Lower lobe of right lung (tissue), 2 donors: ENCODE data around the gene ADAMTS13. TPM values are rescaled to one million over a fixed set of nuclear protein-coding genes. Genes with fewer than 3 reads are reported as not detected.

ENCODE experiments used
- ATAC-seq, 2 donors: fragments of 200-7000 bp; cut with Tn5 transposase; one replicate each; pipeline ENCODE4 v1.9.1; 2020 to 2022; ENCODE audit warnings: mild to moderate bottlenecking in 2 of 2, moderate library complexity in 2 of 2
- DNase-seq: peaks from one replicate; pipeline ENCODE4 v3.0.0-alpha.2; 2020
- H3K27ac ChIP-seq: fragments of 200-600 bp; one replicate; pipeline ENCODE4 v1.8.0; 2022
- H3K27me3 ChIP-seq: fragments of 200-600 bp; one replicate; pipeline ENCODE4 v1.8.0; 2022; ENCODE audit warnings: low read depth
- H3K36me3 ChIP-seq: fragments of 200-600 bp; one replicate; pipeline ENCODE4 v1.8.0; 2022; ENCODE audit warnings: mild to moderate bottlenecking
- H3K4me1 ChIP-seq: fragments of 200-600 bp; one replicate; pipeline ENCODE4 v1.8.0; 2022
- H3K4me3 ChIP-seq: fragments of 200-600 bp; one replicate; pipeline ENCODE4 v1.8.0; 2022; ENCODE audit warnings: mild to moderate bottlenecking
- H3K9me3 ChIP-seq: fragments of 200-600 bp; one replicate; pipeline ENCODE4 v1.8.0; 2022
- intact Hi-C: fragments of 100-400 bp; cut with DNase I; formaldehyde crosslinking; loops from one replicate; pipeline ENCODE4 v1.11.0; 2022
- total RNA-seq: library from RNA; stranded (reverse); fragmentation: NEBNext Ultra II Directional; extraction: Animal tissue kit (Norgen Biotek cat#: 25700); gene quantifications from one replicate; pipeline ENCODE4 v1.2.1, GENCODE V29; 2021
- TF ChIP-seq, protein P1 (sequence below): fragments of 200-600 bp; IDR thresholded peaks from one replicate; pipeline ENCODE4 v1.8.0; 2022; ENCODE audit warnings: antibody characterized with exemption, mild to moderate bottlenecking
- donor health status: DM: no; HTN: yes; CAD: no; lungs with severe emphysema.

The ADAMTS13 gene
- total RNA-seq, 1 donor from 2014 or later: 1.9 TPM

GRCh38 chr9:133489253-133490190 is 67.4 kb downstream of the ADAMTS13 start:
- H3K4me1 ChIP-seq: peaks cover 9% of the 10 kb centered on the region
- DNase-seq: peak; percentile 43
- ATAC-seq: no peak
- intact Hi-C loops: no loop called here
- no peaks in the 10 kb centered on the region for H3K27me3 ChIP-seq
- H3K36me3 ChIP-seq: no peaks in the 10 kb centered on the region
- no peak overlapping the region for H3K27ac ChIP-seq
- no peaks in the 10 kb centered on the region for H3K9me3 ChIP-seq
- TF ChIP-seq, protein P1, sequence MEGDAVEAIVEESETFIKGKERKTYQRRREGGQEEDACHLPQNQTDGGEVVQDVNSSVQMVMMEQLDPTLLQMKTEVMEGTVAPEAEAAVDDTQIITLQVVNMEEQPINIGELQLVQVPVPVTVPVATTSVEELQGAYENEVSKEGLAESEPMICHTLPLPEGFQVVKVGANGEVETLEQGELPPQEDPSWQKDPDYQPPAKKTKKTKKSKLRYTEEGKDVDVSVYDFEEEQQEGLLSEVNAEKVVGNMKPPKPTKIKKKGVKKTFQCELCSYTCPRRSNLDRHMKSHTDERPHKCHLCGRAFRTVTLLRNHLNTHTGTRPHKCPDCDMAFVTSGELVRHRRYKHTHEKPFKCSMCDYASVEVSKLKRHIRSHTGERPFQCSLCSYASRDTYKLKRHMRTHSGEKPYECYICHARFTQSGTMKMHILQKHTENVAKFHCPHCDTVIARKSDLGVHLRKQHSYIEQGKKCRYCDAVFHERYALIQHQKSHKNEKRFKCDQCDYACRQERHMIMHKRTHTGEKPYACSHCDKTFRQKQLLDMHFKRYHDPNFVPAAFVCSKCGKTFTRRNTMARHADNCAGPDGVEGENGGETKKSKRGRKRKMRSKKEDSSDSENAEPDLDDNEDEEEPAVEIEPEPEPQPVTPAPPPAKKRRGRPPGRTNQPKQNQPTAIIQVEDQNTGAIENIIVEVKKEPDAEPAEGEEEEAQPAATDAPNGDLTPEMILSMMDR: no peak
- H3K4me3 ChIP-seq: no peak overlapping the region

- Histone ChIP-seq H3K27me3 (no peaks in the 10 kb centered on the region), H3K4me1 (peaks cover 9% of the 10 kb centered on the region), H3K27ac (no peak overlapping the region), H3K9me3 (no peaks in the 10 kb centered on the region), H3K36me3 (no peaks in the 10 kb centered on the region), H3K4me3 (no peak overlapping the region)
- TF ChIP-seq, protein P1: no peak
- no peak for ATAC-seq
- peak; percentile 32 for DNase-seq
- intact Hi-C loops: no loop called here
Measured at GRCh38 chr9:133490201-133490681, 68.1 kb downstream of the ADAMTS13 start.

DNA sequence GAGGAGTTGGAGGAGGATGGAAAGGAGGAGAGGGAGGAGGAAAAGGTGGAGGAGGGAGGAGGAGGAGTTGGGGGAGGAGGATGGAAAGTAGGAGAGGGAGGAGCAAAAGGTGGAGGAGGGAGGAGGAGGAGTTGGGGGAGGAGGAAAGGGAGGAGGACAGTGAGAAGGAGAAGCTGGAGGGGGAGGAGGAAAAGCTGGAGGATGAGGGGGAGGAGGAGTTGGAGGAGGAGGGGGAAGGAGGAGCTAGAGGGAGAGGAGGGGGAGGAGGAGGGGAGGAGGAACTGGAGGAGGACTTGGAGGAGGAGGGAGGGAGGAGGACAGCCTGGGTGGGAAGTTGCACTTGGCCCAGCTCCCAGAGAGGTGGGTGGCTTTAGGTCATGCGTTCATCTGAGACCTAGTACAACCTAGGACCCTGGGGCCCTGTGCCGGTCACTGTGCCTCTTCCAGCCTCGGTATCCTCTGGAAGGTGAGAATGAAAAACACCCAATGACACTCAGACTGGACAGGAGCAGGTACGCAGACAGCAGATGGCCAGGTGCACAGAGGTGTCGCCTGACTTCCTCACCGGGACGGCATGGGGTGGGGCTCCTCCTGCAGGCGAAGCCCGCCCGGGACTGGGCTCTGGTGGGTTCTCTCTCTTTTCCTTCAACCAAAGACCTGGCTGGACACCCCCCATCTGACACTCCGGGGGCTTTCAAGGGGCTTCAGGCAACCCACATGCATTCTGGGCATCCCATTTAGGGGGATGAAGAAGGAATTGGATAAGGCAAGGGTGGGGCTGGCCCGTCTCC is 68.9 kb downstream of the ADAMTS13 start:
- H3K4me1 ChIP-seq: peaks cover 5% of the 10 kb centered on the region
- no peak overlapping the region for H3K4me3 ChIP-seq
- TF ChIP-seq, protein P1: no peak
- DNase-seq (peak; percentile 36), ATAC-seq (no peak)
- H3K9me3 ChIP-seq: no peaks in the 10 kb centered on the region
- H3K27me3 ChIP-seq: no peaks in the 10 kb centered on the region
- peak overlapping the region; percentile 64 for H3K27ac ChIP-seq
- intact Hi-C loops: no loop called here
- no peaks in the 10 kb centered on the region for H3K36me3 ChIP-seq

DNA sequence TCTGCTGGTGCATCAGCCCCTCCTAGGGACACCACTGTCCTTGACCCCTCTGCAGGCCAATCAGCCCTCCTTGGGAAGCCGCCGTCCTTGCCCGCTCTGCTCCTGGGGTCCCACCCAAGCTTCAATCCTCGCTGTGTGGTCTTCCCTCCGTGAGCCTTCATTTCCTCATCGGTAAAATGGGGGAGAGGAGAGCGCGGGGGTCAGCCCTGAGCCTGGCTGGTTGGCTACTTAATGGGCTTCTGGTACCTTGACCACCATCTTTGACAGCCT is 69.4 kb downstream of the ADAMTS13 start:
- no peak overlapping the region for H3K4me3 ChIP-seq
- H3K27me3 ChIP-seq: peaks cover 2% of the 10 kb centered on the region
- H3K36me3 ChIP-seq: no peaks in the 10 kb centered on the region
- no peak for ATAC-seq
- intact Hi-C loops: no loop called here
- DNase-seq: peak; percentile 25
- TF ChIP-seq, protein P1: no peak
- peaks cover 2% of the 10 kb centered on the region for H3K4me1 ChIP-seq
- H3K27ac ChIP-seq: peak overlapping the region; percentile 64
- no peaks in the 10 kb centered on the region for H3K9me3 ChIP-seq

DNA sequence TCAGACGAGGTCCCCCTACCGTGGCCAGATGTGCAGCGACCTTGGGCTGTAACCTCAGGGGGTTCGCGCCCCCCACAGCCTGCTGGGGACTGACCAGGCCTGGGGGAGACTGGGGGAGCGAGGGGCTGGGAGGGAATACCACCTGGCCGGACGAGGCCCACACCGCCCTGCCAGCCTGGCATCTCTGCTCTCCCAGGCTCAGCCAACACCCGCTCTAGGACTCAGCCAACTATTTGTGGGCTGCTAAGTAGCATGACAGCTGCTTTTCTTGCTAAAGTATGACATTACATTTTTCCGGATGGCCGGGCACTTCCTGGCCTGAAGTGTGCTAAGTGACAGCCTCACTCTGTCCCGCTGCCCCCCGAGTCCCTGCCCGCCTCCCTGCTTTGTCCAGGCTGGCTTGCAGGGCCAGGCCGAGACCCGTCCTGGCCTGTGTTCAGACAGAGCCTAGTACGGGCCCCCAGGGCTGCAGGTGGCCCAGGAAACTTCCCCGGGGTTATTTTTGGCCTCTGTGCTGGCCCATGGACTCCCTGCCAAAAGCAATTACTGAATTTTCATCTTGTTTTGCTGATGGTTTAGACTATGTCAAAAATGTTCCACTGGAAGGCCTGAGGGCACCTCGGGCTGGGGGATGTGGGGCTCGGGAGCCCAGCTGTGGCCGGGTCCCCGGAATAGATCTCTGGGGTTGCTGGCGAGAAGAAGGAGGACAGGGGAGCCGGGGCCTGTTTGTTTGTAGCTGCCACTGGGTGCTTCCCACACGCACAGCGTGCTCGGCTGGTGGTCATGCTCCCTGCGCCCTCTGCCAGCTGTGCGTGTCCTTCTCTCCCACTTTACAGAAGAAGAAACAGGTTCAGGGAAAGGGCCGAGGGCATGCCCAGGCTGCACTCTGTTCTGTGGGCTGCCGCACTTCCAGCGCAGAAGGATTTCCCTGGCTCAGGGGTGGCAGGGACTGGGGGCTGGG is 70.2 kb downstream of the ADAMTS13 start:
- Histone ChIP-seq H3K4me1 (peaks cover 5% of the 10 kb centered on the region), H3K27me3 (peaks cover 9% of the 10 kb centered on the region), H3K9me3 (no peaks in the 10 kb centered on the region), H3K4me3 (no peak overlapping the region), H3K27ac (peak overlapping the region; percentile 64), H3K36me3 (no peaks in the 10 kb centered on the region)
- TF ChIP-seq, protein P1: no peak
- intact Hi-C loops: no loop called here
- ATAC-seq: peak; percentile 6 to 10
- peak; percentile 41 for DNase-seq
